ENCODE results near the gene RLN3. TPM values are rescaled to one million over a fixed set of nuclear protein-coding genes. Genes with fewer than 3 reads are reported as not detected.

Gene RLN3
- total and polyA plus RNA-seq, 9 of the 15 experiments (the other 6 are each of a cell fraction or from before 2014, with no cell fraction given) = 0.31 to 1.2 (median 0.71) TPM; not detected in 6

DNA sequence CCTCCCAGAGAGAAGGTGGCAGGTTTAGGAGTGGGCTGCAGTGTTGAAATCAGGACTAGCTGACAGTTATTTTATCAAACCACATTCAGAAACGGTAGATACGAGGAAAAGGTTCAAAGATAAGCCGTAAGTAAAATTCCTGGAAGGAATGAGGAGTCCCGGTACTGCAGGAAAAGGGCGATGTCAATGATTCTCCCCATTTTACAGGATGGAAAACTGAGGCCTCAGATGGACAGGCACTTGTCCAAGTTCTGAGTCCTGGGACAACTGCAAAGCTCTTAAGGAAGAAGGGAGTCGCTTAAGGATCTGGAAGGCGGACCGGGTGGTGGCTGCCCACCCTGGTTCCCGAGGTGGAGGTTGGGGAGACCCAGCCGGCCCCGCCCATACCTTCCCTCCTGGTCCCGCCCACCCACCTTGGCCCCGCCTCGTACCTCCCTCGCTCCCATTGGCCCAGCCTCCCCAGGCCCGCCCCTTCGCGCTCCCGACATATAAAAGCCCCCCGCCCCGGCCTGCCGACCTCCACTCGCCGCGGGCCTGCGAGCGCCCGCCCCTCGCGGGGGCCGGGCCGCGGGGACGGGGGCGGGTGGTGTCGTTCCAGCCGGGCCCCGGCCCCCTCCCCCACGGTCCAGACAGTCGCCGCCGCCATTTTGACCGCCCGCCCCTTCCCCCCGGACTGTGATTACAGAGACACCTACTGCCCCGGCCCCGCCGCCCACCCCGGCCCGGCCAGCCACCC is 22.4 kb upstream of the RLN3 start (continued):
- TF ChIP-seq, protein P1, sequence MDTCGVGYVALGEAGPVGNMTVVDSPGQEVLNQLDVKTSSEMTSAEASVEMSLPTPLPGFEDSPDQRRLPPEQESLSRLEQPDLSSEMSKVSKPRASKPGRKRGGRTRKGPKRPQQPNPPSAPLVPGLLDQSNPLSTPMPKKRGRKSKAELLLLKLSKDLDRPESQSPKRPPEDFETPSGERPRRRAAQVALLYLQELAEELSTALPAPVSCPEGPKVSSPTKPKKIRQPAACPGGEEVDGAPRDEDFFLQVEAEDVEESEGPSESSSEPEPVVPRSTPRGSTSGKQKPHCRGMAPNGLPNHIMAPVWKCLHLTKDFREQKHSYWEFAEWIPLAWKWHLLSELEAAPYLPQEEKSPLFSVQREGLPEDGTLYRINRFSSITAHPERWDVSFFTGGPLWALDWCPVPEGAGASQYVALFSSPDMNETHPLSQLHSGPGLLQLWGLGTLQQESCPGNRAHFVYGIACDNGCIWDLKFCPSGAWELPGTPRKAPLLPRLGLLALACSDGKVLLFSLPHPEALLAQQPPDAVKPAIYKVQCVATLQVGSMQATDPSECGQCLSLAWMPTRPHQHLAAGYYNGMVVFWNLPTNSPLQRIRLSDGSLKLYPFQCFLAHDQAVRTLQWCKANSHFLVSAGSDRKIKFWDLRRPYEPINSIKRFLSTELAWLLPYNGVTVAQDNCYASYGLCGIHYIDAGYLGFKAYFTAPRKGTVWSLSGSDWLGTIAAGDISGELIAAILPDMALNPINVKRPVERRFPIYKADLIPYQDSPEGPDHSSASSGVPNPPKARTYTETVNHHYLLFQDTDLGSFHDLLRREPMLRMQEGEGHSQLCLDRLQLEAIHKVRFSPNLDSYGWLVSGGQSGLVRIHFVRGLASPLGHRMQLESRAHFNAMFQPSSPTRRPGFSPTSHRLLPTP (IDR thresholded peaks at IDR 0.05; ENCODE audit: borderline replicate concordance, extremely low read depth, insufficient read length) = no peak
- TF ChIP-seq ZNF311 (CRISPR knock-in tag; IDR thresholded peaks at IDR 0.05) (no peak), PTBP1 (IDR thresholded peaks at IDR 0.05; ENCODE audit: low read depth, low read length) (peak; percentile 96), SMC3 (conservative IDR thresholded peaks at IDR 0.05; ENCODE audit: insufficient read depth, low read depth, low read length) (no peak), TARDBP (IDR thresholded peaks at IDR 0.05) (no peak), PRMT5 (CRISPR knock-in tag; IDR thresholded peaks at IDR 0.05) (no peak), ZKSCAN3 (CRISPR knock-in tag; IDR thresholded peaks at IDR 0.05) (no peak), ZNF436 (CRISPR knock-in tag; IDR thresholded peaks at IDR 0.05) (no peak), POLR2AphosphoS2 (IDR thresholded peaks at IDR 0.05; ENCODE audit: low read length) (no peak), KDM5B (IDR thresholded peaks at IDR 0.05; ENCODE audit: insufficient replicate concordance, low read depth, low read length) (no peak), NR3C1 (CRISPR knock-in tag; IDR thresholded peaks at IDR 0.05) (no peak), NCOA4 (IDR thresholded peaks at IDR 0.05; ENCODE audit: partially characterized antibody) (peak; percentile 93), ESRRA (IDR thresholded peaks at IDR 0.05; ENCODE audit: borderline replicate concordance, low read depth) (peak; percentile 84; the same call in 1 of the 2 replicates), ZNF217 (CRISPR knock-in tag; IDR thresholded peaks at IDR 0.05) (no peak), ZNF696 (CRISPR knock-in tag; conservative IDR thresholded peaks at IDR 0.05) (no peak), STAT5A (IDR thresholded peaks at IDR 0.05; ENCODE audit: borderline replicate concordance, low read length) (no peak), KLF6 (CRISPR knock-in tag; IDR thresholded peaks at IDR 0.05; ENCODE audit: borderline replicate concordance) (no peak), MED1 (CRISPR knock-in tag; IDR thresholded peaks at IDR 0.05; ENCODE audit: borderline replicate concordance) (peak; percentile 86; the same call in 1 of the 2 replicates), NFATC3 (IDR thresholded peaks at IDR 0.05) (0 out of 2 replicates have a peak, but pooled peaks have one; percentile 41), FOXJ3 (CRISPR knock-in tag; IDR thresholded peaks at IDR 0.05) (no peak)
- TF ChIP-seq, protein P2, sequence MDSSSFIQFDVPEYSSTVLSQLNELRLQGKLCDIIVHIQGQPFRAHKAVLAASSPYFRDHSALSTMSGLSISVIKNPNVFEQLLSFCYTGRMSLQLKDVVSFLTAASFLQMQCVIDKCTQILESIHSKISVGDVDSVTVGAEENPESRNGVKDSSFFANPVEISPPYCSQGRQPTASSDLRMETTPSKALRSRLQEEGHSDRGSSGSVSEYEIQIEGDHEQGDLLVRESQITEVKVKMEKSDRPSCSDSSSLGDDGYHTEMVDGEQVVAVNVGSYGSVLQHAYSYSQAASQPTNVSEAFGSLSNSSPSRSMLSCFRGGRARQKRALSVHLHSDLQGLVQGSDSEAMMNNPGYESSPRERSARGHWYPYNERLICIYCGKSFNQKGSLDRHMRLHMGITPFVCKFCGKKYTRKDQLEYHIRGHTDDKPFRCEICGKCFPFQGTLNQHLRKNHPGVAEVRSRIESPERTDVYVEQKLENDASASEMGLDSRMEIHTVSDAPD (CRISPR knock-in tag; IDR thresholded peaks at IDR 0.05) = no peak
- TF ChIP-seq, protein P3, sequence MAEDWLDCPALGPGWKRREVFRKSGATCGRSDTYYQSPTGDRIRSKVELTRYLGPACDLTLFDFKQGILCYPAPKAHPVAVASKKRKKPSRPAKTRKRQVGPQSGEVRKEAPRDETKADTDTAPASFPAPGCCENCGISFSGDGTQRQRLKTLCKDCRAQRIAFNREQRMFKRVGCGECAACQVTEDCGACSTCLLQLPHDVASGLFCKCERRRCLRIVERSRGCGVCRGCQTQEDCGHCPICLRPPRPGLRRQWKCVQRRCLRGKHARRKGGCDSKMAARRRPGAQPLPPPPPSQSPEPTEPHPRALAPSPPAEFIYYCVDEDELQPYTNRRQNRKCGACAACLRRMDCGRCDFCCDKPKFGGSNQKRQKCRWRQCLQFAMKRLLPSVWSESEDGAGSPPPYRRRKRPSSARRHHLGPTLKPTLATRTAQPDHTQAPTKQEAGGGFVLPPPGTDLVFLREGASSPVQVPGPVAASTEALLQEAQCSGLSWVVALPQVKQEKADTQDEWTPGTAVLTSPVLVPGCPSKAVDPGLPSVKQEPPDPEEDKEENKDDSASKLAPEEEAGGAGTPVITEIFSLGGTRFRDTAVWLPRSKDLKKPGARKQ (CRISPR knock-in tag; IDR thresholded peaks at IDR 0.05) = no peak
- TF ChIP-seq, protein P4, sequence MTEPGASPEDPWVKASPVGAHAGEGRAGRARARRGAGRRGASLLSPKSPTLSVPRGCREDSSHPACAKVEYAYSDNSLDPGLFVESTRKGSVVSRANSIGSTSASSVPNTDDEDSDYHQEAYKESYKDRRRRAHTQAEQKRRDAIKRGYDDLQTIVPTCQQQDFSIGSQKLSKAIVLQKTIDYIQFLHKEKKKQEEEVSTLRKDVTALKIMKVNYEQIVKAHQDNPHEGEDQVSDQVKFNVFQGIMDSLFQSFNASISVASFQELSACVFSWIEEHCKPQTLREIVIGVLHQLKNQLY (CRISPR knock-in tag; conservative IDR thresholded peaks at IDR 0.05) = no peak

Measured in K562 (cell line).